HG03558 (cell line): ENCODE results near the gene SLC16A3.

Experiments
- ATAC-seq: cut with Tn5 transposase; IDR thresholded peaks from one replicate; pipeline ENCODE4 v1.9.1; 2021; ENCODE audit warnings: moderate number of reproducible peaks; ENCODE audit not compliant: unreplicated experiment; ENCODE audit errors: extremely low read depth

Gene SLC16A3

DNA sequence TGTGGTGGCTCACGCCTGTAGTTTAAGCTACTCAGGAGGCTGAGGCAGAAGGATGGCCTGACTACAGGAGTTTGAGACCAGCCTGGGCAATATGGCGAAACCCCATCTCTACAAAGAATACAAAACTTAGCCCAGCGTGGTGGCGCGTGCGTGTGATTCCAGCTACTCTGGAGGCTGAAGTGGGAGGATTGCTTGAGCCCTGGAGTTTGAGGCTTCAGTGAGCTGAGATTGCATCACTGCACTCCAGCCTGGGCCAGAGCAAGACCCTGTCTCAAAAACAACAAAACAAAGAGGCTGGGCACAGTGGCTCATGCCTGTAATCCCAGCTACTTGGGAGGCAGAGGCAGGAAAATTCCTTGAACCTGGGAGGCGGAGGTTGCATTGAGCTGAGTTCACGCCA, 51.7 kb downstream of the SLC16A3 start:
- no peak for ATAC-seq

DNA sequence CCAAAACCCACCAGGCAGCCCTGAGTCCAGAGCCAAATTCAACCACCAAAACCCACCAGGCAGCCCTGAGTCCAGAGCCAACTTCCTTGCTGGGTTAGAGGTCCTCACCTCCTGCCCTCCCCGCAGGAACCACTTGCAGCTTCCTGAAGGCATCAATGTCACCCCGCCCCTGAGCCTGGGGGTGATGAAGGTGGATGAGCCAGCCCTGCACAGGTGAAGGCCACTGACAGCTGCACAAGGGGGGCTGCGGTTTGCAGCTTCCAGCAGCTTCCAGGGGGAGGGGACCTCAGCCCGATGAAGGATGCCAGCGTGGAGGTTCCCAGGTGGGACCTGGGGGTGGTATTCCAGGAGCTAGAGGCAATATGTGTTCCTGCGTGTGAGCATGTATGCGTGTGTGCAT, 52.2 kb downstream of the SLC16A3 start:
- no peak for ATAC-seq

DNA sequence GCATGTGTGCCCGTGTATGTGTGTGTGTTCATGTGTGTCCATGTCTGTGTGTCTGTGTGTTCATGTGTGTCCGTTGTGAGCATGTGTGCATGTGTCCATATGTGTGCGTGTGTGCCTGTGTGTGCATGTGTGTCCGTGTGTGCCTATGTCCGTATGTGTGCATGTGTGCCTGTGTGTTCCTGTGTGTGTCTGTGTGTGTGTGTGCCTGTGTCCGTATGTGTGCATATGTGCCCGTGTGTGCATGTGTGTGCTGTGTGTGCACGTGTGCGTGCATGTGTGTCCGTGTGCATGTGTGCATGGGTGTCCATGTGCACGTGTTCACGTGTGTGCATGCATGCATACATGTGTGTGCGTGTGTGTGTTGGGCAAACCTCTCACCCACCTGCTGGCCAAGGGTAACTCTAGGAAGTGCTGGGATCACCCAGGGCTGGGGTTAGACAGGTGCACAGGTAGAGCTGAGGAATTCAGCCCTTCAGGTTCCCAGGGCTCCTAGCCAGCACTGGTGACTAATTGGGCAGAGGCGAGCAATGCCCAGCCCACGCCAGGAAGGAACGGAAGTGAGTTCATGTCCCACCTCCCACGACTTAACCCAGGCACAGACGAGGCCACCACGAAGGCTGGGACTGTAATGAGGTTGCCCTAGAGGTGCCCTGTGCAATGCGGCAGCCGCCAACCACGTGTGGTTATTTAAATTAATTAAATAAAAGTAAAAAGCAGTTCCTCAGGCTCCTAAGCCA, 52.8 kb downstream of the SLC16A3 start:
- no peak for ATAC-seq

DNA sequence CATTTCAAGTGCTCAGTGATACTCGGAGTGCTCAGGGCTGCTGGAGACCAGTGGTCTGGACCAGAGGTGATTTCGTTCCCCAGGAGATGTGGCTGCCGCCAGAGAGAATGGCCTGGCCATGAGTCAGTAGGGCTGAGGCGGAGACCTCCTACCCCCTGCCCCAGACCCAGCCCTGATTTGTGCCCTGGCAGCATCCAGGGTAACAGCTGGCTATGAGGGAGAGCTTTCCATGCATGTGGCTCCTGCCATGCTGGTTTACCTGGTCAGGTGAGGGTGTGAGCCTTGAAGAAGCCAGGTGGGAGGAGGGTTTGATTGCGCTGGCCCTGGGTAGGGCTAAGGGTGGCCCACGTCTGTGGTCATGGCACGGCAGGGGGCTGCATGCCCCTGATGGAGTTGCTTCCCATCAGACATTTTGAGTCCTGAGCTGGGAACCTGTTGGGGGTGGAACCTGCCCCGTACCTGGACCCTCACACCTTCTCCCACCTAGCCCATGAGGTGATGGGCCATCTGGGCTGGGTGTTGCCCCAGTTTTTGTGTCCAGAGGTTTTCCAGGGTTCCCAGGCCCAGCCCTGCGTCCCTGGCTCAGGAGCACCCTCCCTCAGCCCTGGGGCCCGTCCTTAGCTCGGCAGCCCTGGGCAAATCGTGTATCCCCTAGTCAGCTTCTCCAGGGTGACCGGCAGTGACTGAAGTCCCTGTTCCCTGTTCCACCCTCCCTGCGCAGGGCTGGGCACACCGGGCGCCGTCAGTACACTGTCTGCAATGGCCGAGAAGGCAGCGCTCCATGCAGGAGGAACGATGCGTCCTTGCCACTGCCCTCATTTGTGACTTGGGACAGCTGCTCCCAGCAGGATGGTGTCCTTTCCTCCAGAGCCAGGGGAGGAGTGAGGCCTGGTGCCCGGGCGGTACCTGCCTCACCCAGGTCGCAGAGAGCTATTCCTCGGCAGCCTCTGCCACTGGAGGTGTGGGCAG, 53.7 kb downstream of the SLC16A3 start:
- no peak for ATAC-seq

DNA sequence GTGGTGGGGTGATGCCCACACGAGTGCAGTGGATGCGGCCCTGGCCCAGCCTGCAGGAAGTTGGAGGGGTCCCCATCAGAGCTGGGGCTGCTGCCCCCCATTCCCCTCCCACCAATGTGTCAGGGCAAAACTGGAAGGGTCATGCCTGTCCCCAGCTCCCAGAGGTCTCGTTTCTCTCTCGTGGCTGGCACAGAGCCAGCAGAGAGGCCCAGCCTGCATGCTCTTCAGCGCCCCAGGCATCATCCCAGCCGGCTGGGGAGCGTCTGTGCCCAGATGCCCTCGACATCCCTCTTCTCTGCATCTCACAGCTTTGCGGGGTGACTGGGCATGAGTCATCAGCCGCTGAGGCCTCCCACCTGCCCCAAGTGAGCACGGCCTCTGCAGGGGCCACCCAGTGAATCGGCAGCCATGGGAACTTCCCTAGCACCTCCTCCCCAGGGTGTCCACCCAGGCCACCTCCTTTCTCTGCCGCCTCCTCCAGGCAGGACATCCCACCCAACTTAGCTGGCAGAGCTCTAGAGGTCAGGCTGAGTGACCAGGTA, 54.4 kb downstream of the SLC16A3 start:
- ATAC-seq = no peak

DNA sequence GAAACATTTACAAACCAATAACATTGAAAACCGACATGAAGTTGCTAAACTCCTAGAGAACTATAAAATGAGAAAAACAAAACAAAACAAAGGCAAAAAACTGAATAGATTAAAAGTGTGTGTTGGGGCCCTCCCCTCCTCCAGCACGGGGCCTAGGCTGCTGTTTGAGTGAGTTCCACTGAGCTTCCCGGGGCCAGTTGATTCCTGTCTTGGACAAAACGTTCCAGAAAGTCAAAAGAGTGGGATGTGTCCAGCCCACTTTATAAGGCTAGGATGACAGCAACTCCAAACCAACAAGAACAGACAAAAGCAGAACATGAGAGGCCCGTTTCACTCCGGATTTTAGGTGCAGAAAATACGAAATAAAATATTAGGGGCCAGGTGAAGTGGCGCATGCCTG, 56.3 kb downstream of the SLC16A3 start:
- no peak for ATAC-seq

DNA sequence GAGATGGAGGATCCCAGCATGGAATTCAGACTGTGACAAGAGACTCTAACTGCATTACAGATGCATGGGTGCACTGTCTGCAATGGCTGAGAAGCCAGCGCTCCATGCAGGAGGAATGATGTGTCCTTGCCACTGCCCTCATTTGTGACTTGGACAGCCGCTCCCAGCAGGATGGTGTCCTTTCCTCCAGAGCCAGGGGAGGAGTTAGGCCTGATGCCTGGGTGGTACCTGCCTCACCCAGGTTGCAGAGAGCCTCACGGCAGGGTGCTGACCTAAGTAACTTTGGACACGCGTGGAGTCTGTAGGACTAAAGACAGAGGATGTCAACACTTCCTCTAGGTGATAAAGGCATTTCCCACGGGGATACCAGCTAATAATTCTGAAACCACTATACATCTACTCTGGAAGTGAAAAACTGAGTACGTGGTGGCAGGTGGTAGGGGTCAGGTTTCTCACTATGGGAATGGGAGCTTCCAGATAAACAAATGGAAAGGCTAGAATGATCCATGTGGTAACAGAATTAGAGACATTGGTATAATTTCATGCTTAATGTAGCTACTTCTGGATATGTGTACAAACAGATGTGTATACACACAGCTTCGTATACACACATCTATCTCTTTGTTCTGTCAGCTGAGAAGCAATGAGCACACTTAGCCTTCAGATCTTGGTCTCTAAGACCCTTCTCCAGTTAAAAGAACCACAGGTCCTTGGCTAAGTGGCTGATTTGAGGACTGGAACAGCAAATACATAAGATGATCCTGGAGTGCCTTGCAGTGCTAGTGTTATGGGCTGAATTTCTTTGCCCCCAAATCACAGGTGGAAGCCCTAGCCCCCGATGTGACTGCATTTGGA, 58.4 kb downstream of the SLC16A3 start:
- ATAC-seq = no peak

DNA sequence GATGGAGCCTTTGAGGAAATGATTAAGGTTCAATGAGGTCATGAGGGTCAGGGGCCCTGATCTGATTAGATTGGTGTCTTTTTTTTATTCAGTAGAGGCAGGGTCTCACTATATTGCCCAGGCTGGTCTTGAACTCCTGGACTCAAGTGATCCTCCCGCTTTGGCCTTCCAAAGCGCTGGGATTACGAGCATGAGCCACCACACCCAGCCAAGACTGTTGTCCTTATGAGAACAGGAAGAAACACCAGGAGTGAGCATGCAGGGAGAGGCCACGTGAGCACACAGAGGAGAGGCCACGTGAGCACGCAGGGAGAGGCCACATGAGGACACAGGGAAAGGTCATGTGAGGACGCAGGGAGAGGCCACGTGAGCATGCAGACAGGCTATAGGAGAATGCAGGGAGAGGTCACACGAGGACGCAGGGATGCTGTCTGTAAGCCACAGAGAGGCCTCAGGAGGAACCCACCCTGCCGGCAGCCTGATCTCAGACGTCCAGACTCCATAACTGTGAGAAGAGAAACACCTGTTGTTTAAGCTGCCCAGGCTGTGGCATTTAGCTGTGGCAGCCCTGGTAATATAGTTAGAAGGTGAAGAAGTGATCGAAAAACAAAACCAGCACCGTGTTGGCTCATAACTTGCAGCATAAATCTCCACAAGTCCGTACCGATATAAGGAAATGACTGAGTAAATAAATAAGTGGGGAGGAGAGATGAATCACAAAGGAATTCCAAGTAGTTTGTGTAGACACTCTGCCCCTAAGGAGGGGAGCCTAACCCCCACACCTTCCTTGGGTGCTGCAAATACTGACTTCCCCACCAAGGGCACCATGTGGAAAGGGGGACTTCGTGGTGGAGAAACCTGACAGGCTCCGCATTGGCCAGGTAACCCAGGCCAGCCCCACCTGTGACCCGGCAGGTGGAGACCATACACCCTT, 59.3 kb downstream of the SLC16A3 start:
- no peak for ATAC-seq
